Measurements from ENCODE around the gene CDAN1.

Gene CDAN1

GRCh38 chr15:42742149-42742548 is 5.2 kb upstream of the CDAN1 start:
- TF ChIP-seq GLIS3 (CRISPR knock-in tag; IDR thresholded peaks at IDR 0.05), result no peak
- no peak for TF ChIP-seq PATZ1 (CRISPR knock-in tag; IDR thresholded peaks at IDR 0.05; ENCODE audit: borderline replicate concordance)
- TF ChIP-seq ZNF565 (CRISPR knock-in tag; conservative IDR thresholded peaks at IDR 0.05; ENCODE audit: low read depth), result no peak
- no peak for TF ChIP-seq ZFP3 (CRISPR knock-in tag; IDR thresholded peaks at IDR 0.05)
- no peak for TF ChIP-seq ZNF70 (CRISPR knock-in tag; IDR thresholded peaks at IDR 0.05)
- no peak for TF ChIP-seq CSRNP3 (CRISPR knock-in tag; IDR thresholded peaks at IDR 0.05)
- TF ChIP-seq RARB (CRISPR knock-in tag; IDR thresholded peaks at IDR 0.05), result no peak
- TF ChIP-seq POU6F1 (CRISPR knock-in tag; IDR thresholded peaks at IDR 0.05; ENCODE audit: borderline replicate concordance, low read depth), result no peak
- no peak for TF ChIP-seq OSR1 (CRISPR knock-in tag; IDR thresholded peaks at IDR 0.05)
- TF ChIP-seq TCF4 (CRISPR knock-in tag; IDR thresholded peaks at IDR 0.05; ENCODE audit: borderline replicate concordance), result no peak
- no peak for TF ChIP-seq ESRRG (CRISPR knock-in tag; IDR thresholded peaks at IDR 0.05)
- no peak for TF ChIP-seq ZFP30 (CRISPR knock-in tag; IDR thresholded peaks at IDR 0.05)
- TF ChIP-seq ZNF8 (CRISPR knock-in tag; IDR thresholded peaks at IDR 0.05), result no peak
- no peak for TF ChIP-seq ISL1 (CRISPR knock-in tag; IDR thresholded peaks at IDR 0.05)
- ATAC-seq, result peak; percentile 58

GRCh38 chr15:42741710-42742109 is 4.8 kb upstream of the CDAN1 start:
- peak; percentile 62 for ATAC-seq
- no peak for TF ChIP-seq ESRRG (CRISPR knock-in tag; IDR thresholded peaks at IDR 0.05)
- peak; percentile 93 for TF ChIP-seq TCF4 (CRISPR knock-in tag; IDR thresholded peaks at IDR 0.05; ENCODE audit: borderline replicate concordance)
- peak; percentile 56 for TF ChIP-seq ISL1 (CRISPR knock-in tag; IDR thresholded peaks at IDR 0.05)
- TF ChIP-seq ZC3H10 (CRISPR knock-in tag; IDR thresholded peaks at IDR 0.05), result no peak
- TF ChIP-seq GLIS3 (CRISPR knock-in tag; IDR thresholded peaks at IDR 0.05), result no peak

- no peak for ATAC-seq
- TF ChIP-seq ZNF8 (CRISPR knock-in tag; IDR thresholded peaks at IDR 0.05) (no peak), TSHZ2 (CRISPR knock-in tag; IDR thresholded peaks at IDR 0.05) (no peak), TCF4 (CRISPR knock-in tag; IDR thresholded peaks at IDR 0.05; ENCODE audit: borderline replicate concordance) (no peak)
Measured at GRCh38 chr15:42737529-42738328, 801 bp upstream of the CDAN1 start.

GRCh38 chr15:42736178-42736792 is 643 bp downstream of the CDAN1 start:
- TF ChIP-seq ESRRG (CRISPR knock-in tag; IDR thresholded peaks at IDR 0.05) (no peak), TSHZ2 (CRISPR knock-in tag; IDR thresholded peaks at IDR 0.05) (no peak), TCF4 (CRISPR knock-in tag; IDR thresholded peaks at IDR 0.05; ENCODE audit: borderline replicate concordance) (no peak), ZNF565 (CRISPR knock-in tag; conservative IDR thresholded peaks at IDR 0.05; ENCODE audit: low read depth) (no peak), ZFP30 (CRISPR knock-in tag; IDR thresholded peaks at IDR 0.05) (no peak)
- ATAC-seq, result peak; percentile 52
